GM18526 (cell line): ENCODE measurements around the gene ADH1A.

ENCODE experiments used
- POLR2A ChIP-seq: IDR thresholded peaks from 3 replicates; pipeline ENCODE4 v1.6.1; 2011; ENCODE audit not compliant: insufficient read length; ENCODE audit errors: extremely low read depth

Gene ADH1A

DNA sequence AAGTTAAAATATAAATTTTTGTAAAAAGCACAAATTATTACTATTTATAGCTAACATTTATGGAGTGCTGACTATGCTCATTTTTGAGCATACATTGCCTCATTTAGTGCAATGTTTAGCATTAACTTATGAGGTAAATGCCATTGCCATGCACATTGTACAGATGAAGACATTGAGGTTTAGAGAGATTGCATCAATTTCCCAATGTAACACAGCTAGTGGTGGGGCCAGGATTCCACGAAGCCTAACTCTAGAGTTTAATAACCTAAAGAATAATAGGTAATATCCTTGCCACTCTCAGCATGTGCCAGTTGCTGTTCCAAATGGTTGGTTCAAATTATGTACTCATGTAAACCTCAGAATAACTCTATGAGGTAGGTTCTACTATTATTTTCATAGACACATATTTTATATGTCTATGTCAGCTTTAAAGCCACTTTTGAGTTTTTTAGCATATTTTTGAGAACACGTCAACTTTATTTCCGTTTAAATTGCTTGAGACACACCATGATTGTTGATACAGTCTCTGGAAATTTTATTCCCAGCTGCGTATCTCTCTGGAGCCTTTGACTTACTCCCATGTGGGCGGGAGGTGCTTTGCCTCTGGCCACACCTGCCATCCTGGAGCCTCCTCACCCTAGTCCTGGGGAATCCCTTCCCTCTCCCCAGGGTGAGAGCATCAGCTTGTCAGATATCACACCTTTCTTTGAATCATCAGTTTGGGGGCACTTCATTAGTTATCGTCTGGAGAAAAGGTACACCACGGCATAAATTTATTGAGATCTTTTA lies 10.8 kb upstream of the ADH1A start:
- no peak for TF ChIP-seq POLR2A

DNA sequence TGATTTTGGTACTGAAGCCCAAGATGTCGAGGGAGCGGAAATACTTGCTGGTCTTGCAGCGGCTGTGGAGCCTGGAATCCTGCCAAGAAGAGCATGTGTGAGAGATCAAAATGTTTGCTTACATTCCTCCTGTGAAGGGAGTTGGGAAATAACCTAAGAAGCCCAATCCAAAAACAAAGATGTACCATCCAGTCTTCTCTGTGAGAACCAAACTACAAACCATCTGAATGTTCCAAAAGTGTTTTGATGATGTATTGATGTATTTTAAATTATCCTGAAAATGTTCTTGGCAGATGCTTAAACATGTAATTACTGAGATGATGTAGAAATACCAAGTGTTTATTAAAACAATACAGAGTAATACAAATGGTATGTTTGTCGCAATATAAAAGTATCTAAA lies 10.1 kb upstream of the ADH1A start:
- TF ChIP-seq POLR2A = no peak

DNA sequence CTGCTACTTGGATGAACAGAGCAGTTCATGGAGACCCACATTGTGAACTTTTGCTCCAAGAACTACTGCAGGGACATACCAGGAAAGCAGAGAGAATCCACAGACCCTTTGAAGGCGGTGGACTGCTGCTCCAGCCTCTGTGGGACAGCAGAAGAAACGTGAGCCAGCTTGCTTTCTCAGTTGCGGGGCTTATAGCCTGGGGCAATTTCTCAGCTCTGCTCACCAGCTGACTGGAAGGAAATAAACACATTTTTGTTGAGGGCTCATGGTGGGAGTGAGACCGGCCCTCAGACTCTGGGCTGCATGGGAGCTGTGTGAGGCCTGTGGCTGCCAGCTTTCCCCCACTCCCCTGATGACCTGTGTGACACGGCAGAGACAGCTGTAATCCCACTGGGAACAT lies 2.6 kb upstream of the ADH1A start:
- TF ChIP-seq POLR2A = no peak

DNA sequence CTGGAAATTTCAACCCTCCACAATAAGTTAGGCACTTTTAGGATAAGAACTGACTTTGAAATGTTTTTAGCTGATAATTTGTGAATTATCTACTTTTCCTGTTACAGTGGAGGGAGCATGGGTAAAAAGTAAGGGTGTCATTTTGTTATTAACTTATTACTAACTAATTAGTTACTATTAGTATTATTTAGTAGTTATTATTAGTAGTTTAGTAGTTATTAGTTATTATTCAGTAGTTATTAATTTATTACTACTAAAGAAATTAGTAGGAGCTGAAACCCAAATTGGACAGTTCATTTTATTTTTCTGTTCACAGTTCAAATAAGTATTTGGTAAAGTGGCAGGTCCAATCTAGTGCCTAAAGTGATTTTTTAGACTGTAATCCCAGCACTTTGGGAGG lies 5.4 kb downstream of the ADH1A start:
- TF ChIP-seq POLR2A = no peak

DNA sequence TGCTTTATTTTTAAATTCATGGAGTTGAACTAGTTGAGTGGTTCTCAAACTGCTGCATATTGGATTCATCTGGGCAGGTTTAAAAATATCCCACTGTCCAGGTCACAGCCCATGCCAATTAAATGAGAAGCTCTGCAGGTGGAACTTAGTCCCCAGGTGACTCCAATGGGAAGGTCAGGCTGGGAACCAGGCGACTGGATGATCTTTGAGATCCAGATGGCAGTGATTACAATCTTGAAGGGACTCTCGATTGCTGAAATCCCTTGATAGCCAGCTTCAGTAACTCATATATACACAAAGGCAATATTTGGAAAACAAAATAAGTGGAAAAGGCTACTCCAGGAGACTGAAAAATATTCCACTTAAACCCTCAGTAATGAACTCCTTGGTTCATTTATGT lies 8.1 kb downstream of the ADH1A start:
- TF ChIP-seq POLR2A = no peak

DNA sequence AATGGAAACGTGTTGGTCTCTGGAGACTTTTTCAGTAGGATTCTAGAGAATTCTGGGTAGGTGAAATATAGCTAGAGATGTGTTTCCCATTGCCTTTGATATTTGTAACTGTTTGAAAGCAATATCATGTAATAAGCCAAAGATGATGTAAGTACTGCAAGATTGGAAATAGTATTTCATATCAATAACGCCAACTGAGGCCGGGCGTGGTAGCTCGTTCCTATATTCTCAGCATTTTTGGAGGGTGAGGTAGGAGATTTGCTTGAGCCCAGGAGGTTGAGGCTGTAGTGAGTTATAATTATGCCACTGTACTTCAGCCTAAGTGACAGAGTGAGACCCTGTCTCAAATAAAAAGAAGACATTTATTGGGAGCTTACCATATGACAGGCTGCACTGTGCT lies 9.5 kb downstream of the ADH1A start:
- no peak for TF ChIP-seq POLR2A

DNA sequence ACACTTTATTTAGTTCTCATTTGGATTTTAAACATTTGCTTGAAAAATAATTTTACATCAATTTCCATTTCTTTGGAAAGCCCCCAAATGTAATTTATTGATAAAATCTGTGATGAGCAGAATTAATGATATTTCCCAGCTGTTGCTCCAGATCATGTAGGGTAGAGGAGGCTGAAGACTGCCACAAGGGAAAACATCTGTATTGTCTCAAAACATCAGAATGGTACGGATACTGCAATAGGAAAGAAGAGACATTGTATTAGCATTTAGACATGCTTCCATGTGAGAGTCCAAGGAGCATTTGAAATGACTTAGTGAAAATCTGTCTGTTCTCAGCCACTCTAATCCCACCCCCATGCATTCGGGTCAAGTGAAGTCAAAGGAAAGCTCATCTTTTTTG lies 14.4 kb downstream of the ADH1A start:
- TF ChIP-seq POLR2A = no peak

DNA sequence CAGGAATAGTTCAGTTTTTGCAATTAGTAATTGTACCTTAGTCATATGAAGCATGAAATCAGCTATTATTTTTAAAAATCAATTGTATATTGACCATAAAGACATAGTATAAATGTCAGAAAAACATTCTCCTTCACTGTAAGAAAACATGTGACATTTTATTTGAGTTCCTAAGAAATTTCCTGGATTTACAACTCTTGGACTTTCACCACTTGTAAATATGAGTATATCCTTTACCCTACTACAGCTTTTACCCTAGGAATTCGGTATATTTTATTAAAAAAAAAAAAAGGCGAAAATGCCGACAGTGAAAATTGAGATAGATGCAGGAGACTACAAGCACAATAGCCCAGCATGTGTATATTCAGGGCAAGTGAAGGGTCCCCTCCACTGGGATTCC lies 14.9 kb downstream of the ADH1A start:
- no peak for TF ChIP-seq POLR2A

DNA sequence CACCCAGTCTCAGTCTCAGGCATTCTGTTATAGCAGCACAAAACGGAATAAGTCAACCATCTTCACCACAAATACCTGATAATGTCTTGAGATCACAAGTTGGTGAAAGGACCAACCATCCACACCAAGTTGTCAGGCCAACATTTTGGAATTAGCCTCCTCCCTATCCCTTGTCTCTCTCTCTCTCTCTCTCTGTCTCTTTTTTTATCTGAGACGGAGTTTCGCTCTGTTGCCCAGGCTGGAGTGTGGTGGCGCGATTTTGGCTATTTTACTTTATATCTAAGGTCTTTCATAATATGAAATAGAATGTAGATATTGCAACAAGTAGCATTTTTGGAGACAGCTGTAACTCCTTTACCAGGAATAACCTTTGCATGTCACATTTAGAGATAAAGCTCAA lies 15.7 kb downstream of the ADH1A start:
- no peak for TF ChIP-seq POLR2A

DNA sequence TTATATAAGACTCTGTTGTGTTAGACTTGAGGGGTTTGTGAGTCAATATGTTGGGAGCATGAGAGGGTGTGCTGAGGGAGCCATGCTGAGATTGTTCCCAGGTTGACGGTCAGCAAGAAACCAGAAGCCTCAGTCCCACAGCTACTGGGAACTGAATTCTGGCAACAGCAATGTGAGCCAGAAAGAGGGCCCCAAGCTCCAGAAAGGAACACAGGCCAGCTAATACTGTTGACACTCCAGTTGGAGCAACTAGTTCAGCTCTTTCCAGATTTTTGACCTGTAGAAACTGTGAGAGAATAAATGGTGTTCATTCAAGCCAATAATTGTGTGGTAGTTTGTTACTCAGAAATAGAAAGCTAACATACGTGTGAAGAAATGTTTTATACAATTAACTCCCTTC lies 17.1 kb downstream of the ADH1A start:
- TF ChIP-seq POLR2A = no peak

DNA sequence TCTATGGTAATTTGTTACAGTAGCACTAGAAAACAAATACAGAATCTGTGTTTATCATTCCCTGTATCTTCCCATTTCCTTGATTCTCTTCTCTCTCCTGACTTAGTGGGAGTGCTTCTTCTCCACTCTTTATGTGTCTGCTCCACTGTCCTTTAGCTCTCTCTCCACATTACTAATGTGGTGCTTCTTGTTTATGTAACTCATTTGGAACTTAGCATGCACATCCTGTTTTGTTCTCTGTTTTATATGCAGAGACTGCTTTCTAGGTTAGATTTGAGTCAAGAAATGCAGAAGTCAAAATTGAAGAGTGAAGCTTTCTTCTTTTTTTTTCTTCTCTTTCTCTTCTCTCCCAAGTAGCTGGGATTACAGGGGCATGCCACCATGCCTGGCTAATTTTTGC lies 25.9 kb downstream of the ADH1A start:
- TF ChIP-seq POLR2A = no peak

DNA sequence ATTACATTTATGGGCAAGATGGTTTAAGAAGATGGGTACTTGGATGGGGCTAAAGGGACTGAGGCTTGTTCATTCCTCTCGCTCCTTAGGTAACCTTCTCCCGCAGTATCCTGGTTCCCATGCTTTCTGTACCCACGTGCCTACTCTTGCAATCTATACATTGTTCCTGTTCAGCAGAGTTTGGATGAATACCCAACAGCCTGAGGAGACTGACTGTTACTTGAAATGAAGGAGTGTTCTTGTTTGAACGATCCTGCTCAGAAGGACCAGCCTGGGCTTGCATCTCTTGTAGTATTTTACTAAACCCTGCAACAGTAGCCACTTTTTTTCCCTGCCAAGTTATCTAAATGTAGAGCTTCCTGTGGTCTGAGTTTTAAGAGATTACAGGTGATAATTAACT lies 38.0 kb downstream of the ADH1A start:
- no peak for TF ChIP-seq POLR2A

DNA sequence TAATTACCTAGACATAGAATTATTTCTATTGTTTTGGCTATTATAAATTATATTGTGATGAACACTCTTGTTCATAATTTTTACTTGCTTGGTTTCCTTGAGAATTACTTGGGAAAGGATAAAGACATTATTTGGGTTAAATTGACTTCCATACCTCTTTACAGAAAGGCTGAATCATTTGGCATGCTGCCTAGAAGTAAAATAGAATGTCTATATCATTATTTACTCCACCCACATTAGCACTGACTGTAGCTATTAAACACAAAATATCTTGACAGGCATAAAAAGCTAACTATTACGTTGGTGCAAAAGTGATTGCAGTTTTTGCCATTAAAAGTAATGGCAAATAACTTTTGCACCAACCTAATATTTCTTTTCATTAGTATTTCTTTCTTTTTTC lies 42.1 kb downstream of the ADH1A start:
- no peak for TF ChIP-seq POLR2A

DNA sequence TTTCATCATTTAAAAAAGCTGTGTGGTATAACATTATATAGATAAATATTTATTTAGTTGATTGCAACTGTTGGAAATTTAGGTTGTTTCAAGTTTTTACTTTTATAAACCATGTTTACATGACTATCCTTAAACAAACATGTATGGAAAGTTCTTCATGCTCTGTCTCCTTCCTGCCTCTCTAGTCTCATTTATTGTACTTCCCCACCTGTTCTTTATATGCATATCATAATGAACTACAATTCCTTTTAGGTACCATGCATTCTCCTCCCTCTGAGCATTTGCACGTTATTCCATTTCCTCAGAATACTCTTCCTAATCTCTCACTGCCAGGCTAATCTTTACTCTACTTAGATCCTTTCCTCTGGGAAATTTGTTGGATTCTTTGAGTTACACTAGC lies 54.8 kb downstream of the ADH1A start:
- no peak for TF ChIP-seq POLR2A

DNA sequence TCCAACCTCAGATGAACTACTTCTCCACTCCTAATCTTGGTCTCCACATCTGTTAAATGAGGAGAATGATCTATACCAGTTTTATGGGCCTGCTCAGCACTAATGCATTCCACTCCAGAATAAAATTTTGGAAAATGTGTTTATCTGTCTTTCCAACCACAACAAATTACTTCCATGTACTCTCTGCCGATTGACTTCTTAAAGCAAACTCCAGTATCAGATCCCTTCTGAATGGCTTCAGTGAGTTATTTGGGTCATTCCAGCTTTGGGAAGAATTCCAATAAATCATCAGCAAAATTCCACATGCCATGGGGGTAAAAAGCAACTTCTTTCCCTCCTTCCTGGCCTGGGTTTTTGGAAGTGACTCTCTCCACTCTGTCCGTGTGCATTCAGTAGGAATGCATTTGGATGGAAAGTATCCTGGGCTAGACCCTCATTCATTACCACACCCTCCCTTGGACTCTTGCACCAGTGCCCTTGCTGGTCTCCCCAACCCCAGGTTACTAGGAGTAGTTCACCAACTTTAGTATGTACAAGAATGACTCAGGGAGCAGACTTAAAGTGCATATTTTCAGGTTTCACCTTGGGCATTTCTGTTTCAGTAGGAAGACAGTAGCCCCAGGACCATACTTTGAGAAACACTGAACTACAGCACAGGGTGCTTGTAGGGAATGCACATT lies 56.3 kb downstream of the ADH1A start:
- TF ChIP-seq POLR2A = no peak
